Activated CD8-positive, alpha-beta T cell treated with anti-CD3 and anti-CD28 coated beads for 36 hours (primary cell): ENCODE data around the gene GPSM1. TPM values are rescaled to one million over a fixed set of nuclear protein-coding genes. Genes with fewer than 3 reads are reported as not detected.

Source experiments
- ATAC-seq: fragments of 200-7000 bp; cut with Tn5 transposase; one replicate; pipeline ENCODE4 v1.10.0; 2021; ENCODE audit warnings: mild to moderate bottlenecking, moderate library complexity
- CTCF ChIA-PET: fragments of 350-600 bp; sonication (Branson Sonifier 250); formaldehyde crosslinking; loops from one replicate; lab custom pipeline; 2021; ENCODE audit warnings: antibody characterized with exemption; lab: Charles Lee
- POLR2A ChIA-PET: fragments of 350-600 bp; sonication (Branson Sonifier 250); formaldehyde crosslinking; loops from one replicate; lab custom pipeline; 2021; ENCODE audit warnings: antibody characterized with exemption; lab: Charles Lee
- DNase-seq: peaks from one replicate; pipeline ENCODE4 v3.0.0-alpha.2; 2020
- H3K27ac Mint-ChIP-seq: one replicate; pipeline ENCODE4 v1.8.0; 2021; ENCODE audit warnings: mild to moderate bottlenecking, mixed read lengths
- H3K27me3 Mint-ChIP-seq: one replicate; pipeline ENCODE4 v1.8.0; 2021; ENCODE audit warnings: mixed read lengths
- H3K36me3 Mint-ChIP-seq: one replicate; pipeline ENCODE4 v1.8.0; 2021; ENCODE audit warnings: low read depth, mixed read lengths
- H3K4me1 Mint-ChIP-seq: one replicate; pipeline ENCODE4 v1.8.0; 2021; ENCODE audit warnings: low read depth, mixed read lengths
- H3K4me3 Mint-ChIP-seq: one replicate; pipeline ENCODE4 v1.8.0; 2021; ENCODE audit warnings: mild to moderate bottlenecking, moderate library complexity, mixed read lengths
- H3K9me3 Mint-ChIP-seq: one replicate; pipeline ENCODE4 v1.8.0; 2021; ENCODE audit warnings: mixed read lengths
- CTCF ChIP-seq: fragments of 200-600 bp; IDR thresholded peaks from one replicate; pipeline ENCODE4 v1.8.0; 2022; ENCODE audit warnings: antibody characterized with exemption, mild to moderate bottlenecking
- intact Hi-C: fragments of 100-400 bp; cut with micrococcal nuclease; formaldehyde crosslinking; loops from one replicate; pipeline ENCODE4 v1.10.0; 2022
- total RNA-seq, 2 experiments: library from RNA; stranded (reverse); gene quantifications; one replicate each; pipeline ENCODE4 v1.2.3, GENCODE V29; 2021

The GPSM1 gene
- total RNA-seq, 2 experiments from 2014 or later: 8.8 to 10.0 TPM

GRCh38 chr9:136311051-136312008 is 16.0 kb upstream of the GPSM1 start:
- ATAC-seq (peak; percentile 38), DNase-seq (peak; percentile 30)
- peaks cover 17% of the 10 kb centered on the region for H3K9me3 Mint-ChIP-seq
- peaks cover 4% of the 10 kb centered on the region for H3K27me3 Mint-ChIP-seq
- no peak for TF ChIP-seq CTCF
- H3K4me3 Mint-ChIP-seq: no peak overlapping the region
- peaks cover 7% of the 10 kb centered on the region for H3K4me1 Mint-ChIP-seq
- intact Hi-C loops: loop anchor here (10.0 kb wide), 1 partner anchor 93 kb away; the partner anchor contains the start of gene SNAPC4
- ChIA-PET CTCF (interaction anchor here (0.9 to 2.8 kb wide), 5 partner anchors 12 to 138 kb away, joined by 3 to 14 read pairs (median 5); partner anchors contain the start of gene DNLZ), POLR2A (interaction anchor here (0.6 to 0.7 kb wide), 2 partner anchors 88 to 89 kb away, joined by 3 to 4 read pairs; no protein-coding TSS in a partner anchor)
- H3K36me3 Mint-ChIP-seq: peaks cover 4% of the 10 kb centered on the region
- no peak overlapping the region for H3K27ac Mint-ChIP-seq

- ATAC-seq (no peak), DNase-seq (no peak)
- H3K36me3 Mint-ChIP-seq: peaks cover 6% of the 10 kb centered on the region
- peaks cover 5% of the 10 kb centered on the region for H3K4me1 Mint-ChIP-seq
- CTCF ChIA-PET: interaction anchor here (0.9 to 2.8 kb wide), 6 partner anchors 11 to 139 kb away, joined by 3 to 14 read pairs (median 4); partner anchors contain the start of gene DNLZ
- no peak overlapping the region for H3K27ac Mint-ChIP-seq
- intact Hi-C loops: loop anchor here (10.0 kb wide), 1 partner anchor 93 kb away; the partner anchor contains the start of gene SNAPC4
- peaks cover 21% of the 10 kb centered on the region for H3K9me3 Mint-ChIP-seq
- no peak for TF ChIP-seq CTCF
- H3K27me3 Mint-ChIP-seq: peaks cover 2% of the 10 kb centered on the region
- POLR2A ChIA-PET: interaction anchor here (0.6 to 0.7 kb wide), 2 partner anchors 87 to 89 kb away, joined by 3 to 4 read pairs; no protein-coding TSS in a partner anchor
- no peak overlapping the region for H3K4me3 Mint-ChIP-seq
These were observed 15.3 kb upstream of the GPSM1 start for GRCh38 chr9:136312009-136312375.

GRCh38 chr9:136312436-136312835 is 14.9 kb upstream of the GPSM1 start:
- intact Hi-C loops: loop anchor here (10.0 kb wide), 1 partner anchor 92 kb away; the partner anchor contains the start of gene SNAPC4
- Mint-ChIP-seq H3K4me3 (no peak overlapping the region), H3K4me1 (peaks cover 5% of the 10 kb centered on the region), H3K36me3 (peaks cover 6% of the 10 kb centered on the region), H3K27me3 (peaks cover 2% of the 10 kb centered on the region), H3K27ac (no peak overlapping the region), H3K9me3 (peaks cover 21% of the 10 kb centered on the region)
- ATAC-seq (peak; percentile 71), DNase-seq (peak; percentile 61)
- ChIA-PET POLR2A (interaction anchor here (0.7 to 0.8 kb wide), 2 partner anchors 88 to 402 kb away, joined by 3 to 4 read pairs; no protein-coding TSS in a partner anchor), CTCF (interaction anchor here (0.7 to 2.8 kb wide), 11 partner anchors 11 to 139 kb away, joined by 3 to 14 read pairs (median 4); partner anchors contain the start of genes DNLZ, GPSM1 and SNAPC4)
- peak; percentile 62 for TF ChIP-seq CTCF

- peaks cover 2% of the 10 kb centered on the region for H3K27me3 Mint-ChIP-seq
- DNase-seq: no peak
- H3K27ac Mint-ChIP-seq: no peak overlapping the region
- H3K36me3 Mint-ChIP-seq: peaks cover 6% of the 10 kb centered on the region
- ChIA-PET CTCF (interaction anchor here (0.7 to 2.8 kb wide), 10 partner anchors 10 to 175 kb away, joined by 3 to 14 read pairs (median 4); partner anchors contain the start of genes DNLZ, GPSM1 and SNAPC4), POLR2A (interaction anchor here (0.6 to 0.8 kb wide), 2 partner anchors 217 to 403 kb away, joined by 3 to 4 read pairs; no protein-coding TSS in a partner anchor)
- no peak overlapping the region for H3K4me3 Mint-ChIP-seq
- H3K9me3 Mint-ChIP-seq: peaks cover 21% of the 10 kb centered on the region
- no peak for TF ChIP-seq CTCF
- intact Hi-C loops: loop anchor here (10.0 kb wide), 1 partner anchor 91 kb away; the partner anchor contains the start of gene SNAPC4
- peaks cover 5% of the 10 kb centered on the region for H3K4me1 Mint-ChIP-seq
- ATAC-seq: no peak
These were observed 14.0 kb upstream of the GPSM1 start for GRCh38 chr9:136313111-136314055.
